Loucy (cell line): ENCODE data around the gene BMPR1B.

Source experiments
- H2AFZ ChIP-seq: fragments of 200-600 bp; sonication (generic); 2 replicates; pipeline ENCODE4 v1.6.0; 2016; ENCODE audit warnings: antibody characterized with exemption, mild to moderate bottlenecking, low read length, moderate library complexity
- H3F3A ChIP-seq: fragments of 200-600 bp; 2 replicates; pipeline ENCODE4 v1.6.0; 2016; ENCODE audit warnings: antibody characterized with exemption, low read depth, mild to moderate bottlenecking
- H3K27me3 ChIP-seq: fragments of 200-600 bp; sonication (generic); 2 replicates; pipeline ENCODE4 v1.6.1; 2014; ENCODE audit warnings: low read length, mild to moderate bottlenecking; ENCODE audit not compliant: insufficient read depth, poor library complexity, severe bottlenecking
- H3K36me3 ChIP-seq: fragments of 200-600 bp; sonication (generic); 2 replicates; pipeline ENCODE4 v1.6.1; 2016; ENCODE audit warnings: low read length; ENCODE audit not compliant: insufficient read depth
- H3K4me1 ChIP-seq: fragments of 200-600 bp; sonication (generic); 2 replicates; pipeline ENCODE4 v1.5.1; 2014; ENCODE audit warnings: low read length, mild to moderate bottlenecking; ENCODE audit not compliant: insufficient read depth, poor library complexity, severe bottlenecking
- H3K4me2 ChIP-seq: fragments of 200-600 bp; sonication (generic); 2 replicates; pipeline ENCODE4 v1.6.0; 2014; ENCODE audit warnings: antibody characterized with exemption, low read length, low read depth, mild to moderate bottlenecking; ENCODE audit not compliant: poor library complexity, severe bottlenecking
- H3K4me3 ChIP-seq: fragments of 200-600 bp; sonication (generic); 2 replicates; pipeline ENCODE4 v1.5.1; 2014; ENCODE audit warnings: low read length, mild to moderate bottlenecking, mixed read lengths; ENCODE audit not compliant: poor library complexity, severe bottlenecking
- H3K79me2 ChIP-seq: fragments of 200-600 bp; sonication (generic); 2 replicates; pipeline ENCODE4 v1.6.1; 2014; ENCODE audit warnings: low read length; ENCODE audit not compliant: insufficient read depth
- H3K9ac ChIP-seq: fragments of 200-600 bp; sonication (generic); 2 replicates; pipeline ENCODE4 v1.6.0; 2014; ENCODE audit warnings: mild to moderate bottlenecking, low read depth, low read length, moderate library complexity; ENCODE audit not compliant: poor library complexity, severe bottlenecking
- H3K9me2 ChIP-seq: fragments of 200-600 bp; sonication (generic); replicated peaks from 2 replicates; pipeline ENCODE4 v1.6.1; 2016; ENCODE audit warnings: low read depth, low read length, mixed read lengths
- H3K9me3 ChIP-seq: fragments of 200-600 bp; sonication (generic); 2 replicates; pipeline ENCODE4 v1.6.1; 2014; ENCODE audit warnings: mild to moderate bottlenecking, antibody characterized with exemption, low read length, low read depth; ENCODE audit not compliant: insufficient read depth
- H4K20me1 ChIP-seq: fragments of 200-600 bp; sonication (generic); 2 replicates; pipeline ENCODE4 v1.6.0; 2014; ENCODE audit warnings: antibody characterized with exemption, low read length, mild to moderate bottlenecking; ENCODE audit not compliant: insufficient read depth, poor library complexity, severe bottlenecking
- EZH2phosphoT487 ChIP-seq: fragments of 200-600 bp; IDR thresholded peaks from 2 replicates; pipeline ENCODE4 v1.6.1; 2018; ENCODE audit warnings: antibody characterized with exemption, mild to moderate bottlenecking, moderate library complexity, borderline replicate concordance
- TF ChIP-seq, protein P1 (sequence below): fragments of 200-600 bp; sonication (generic); conservative IDR thresholded peaks from 2 replicates; pipeline ENCODE4 v1.5.1; 2014; ENCODE audit warnings: mild to moderate bottlenecking, antibody characterized with exemption, low read length

Gene BMPR1B

DNA sequence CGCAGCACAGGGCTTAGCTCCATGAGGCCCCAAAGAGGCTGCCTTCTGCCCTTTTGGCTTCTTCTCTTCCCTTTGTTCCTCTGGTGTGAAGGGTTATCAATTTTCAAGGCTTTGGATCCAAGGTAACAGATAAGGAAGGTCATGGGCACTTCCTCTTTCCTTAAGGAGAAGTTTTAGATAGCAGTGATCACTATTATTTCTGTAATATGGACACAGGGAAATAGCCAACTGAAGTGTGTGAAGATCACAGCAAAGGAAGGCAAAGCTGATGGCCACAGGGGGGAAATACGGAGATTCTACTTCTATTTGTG, 424.2 kb downstream of the BMPR1B start:
- no peak overlapping the region for H3K9ac ChIP-seq
- H2AFZ ChIP-seq, result no peak overlapping the region
- no peaks in the 10 kb centered on the region for H3K36me3 ChIP-seq
- no peak overlapping the region for H3K4me3 ChIP-seq
- no peaks in the 10 kb centered on the region for H3F3A ChIP-seq
- H4K20me1 ChIP-seq, result no peaks in the 10 kb centered on the region
- no peaks in the 10 kb centered on the region for H3K27me3 ChIP-seq
- H3K4me1 ChIP-seq, result no peaks in the 10 kb centered on the region
- no peaks in the 10 kb centered on the region for H3K79me2 ChIP-seq
- no peak overlapping the region for H3K4me2 ChIP-seq
- no peak for TF ChIP-seq EZH2phosphoT487
- TF ChIP-seq, protein P1, sequence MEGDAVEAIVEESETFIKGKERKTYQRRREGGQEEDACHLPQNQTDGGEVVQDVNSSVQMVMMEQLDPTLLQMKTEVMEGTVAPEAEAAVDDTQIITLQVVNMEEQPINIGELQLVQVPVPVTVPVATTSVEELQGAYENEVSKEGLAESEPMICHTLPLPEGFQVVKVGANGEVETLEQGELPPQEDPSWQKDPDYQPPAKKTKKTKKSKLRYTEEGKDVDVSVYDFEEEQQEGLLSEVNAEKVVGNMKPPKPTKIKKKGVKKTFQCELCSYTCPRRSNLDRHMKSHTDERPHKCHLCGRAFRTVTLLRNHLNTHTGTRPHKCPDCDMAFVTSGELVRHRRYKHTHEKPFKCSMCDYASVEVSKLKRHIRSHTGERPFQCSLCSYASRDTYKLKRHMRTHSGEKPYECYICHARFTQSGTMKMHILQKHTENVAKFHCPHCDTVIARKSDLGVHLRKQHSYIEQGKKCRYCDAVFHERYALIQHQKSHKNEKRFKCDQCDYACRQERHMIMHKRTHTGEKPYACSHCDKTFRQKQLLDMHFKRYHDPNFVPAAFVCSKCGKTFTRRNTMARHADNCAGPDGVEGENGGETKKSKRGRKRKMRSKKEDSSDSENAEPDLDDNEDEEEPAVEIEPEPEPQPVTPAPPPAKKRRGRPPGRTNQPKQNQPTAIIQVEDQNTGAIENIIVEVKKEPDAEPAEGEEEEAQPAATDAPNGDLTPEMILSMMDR, result no peak
- no peaks in the 10 kb centered on the region for H3K9me3 ChIP-seq
- H3K9me2 ChIP-seq, result no peaks in the 10 kb centered on the region

DNA sequence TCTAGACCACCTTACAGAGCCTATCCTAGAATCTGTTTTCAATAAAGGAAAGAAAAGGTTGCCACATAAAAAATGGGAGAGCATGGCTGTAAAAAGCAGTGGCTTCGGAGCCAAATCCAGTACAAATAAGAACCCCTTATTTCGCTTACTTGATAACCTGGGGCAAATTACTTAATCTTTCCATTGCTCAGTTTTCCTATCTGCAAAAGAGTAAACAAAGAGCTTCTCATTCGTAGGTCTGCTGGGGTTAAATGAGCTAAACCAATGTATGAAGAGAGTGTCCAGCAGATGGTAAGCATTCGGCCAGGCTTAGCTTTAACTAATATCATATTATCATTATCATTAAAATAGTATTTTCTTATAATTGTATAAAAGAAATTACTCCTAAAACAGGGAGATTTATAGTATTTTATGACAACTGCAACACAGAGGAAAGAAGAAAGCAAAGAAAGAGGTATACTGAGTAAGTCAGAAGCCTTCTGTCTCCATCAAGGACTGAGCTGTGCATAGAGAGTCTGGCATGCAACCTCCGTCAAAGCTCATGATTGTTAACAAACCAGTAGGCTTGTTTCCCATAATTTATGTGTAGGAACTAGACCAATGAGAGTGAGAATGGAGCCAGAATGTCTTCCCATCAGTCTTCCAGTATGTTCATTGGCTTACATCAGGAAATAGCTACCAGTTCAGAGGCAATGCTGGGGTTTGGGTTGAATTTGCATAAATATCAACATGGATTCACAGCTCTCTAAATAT, 426.1 kb downstream of the BMPR1B start:
- TF ChIP-seq EZH2phosphoT487, result no peak
- TF ChIP-seq, protein P1, result no peak
- no peak overlapping the region for H3K4me2 ChIP-seq
- no peaks in the 10 kb centered on the region for H3K27me3 ChIP-seq
- no peaks in the 10 kb centered on the region for H3K9me2 ChIP-seq
- no peak overlapping the region for H2AFZ ChIP-seq
- no peaks in the 10 kb centered on the region for H3K79me2 ChIP-seq
- H3K9ac ChIP-seq, result no peak overlapping the region
- H3K4me3 ChIP-seq, result no peak overlapping the region
- no peaks in the 10 kb centered on the region for H3K36me3 ChIP-seq
- no peaks in the 10 kb centered on the region for H3F3A ChIP-seq
- H4K20me1 ChIP-seq, result no peaks in the 10 kb centered on the region
- H3K9me3 ChIP-seq, result no peaks in the 10 kb centered on the region
- peaks cover 2% of the 10 kb centered on the region for H3K4me1 ChIP-seq

DNA sequence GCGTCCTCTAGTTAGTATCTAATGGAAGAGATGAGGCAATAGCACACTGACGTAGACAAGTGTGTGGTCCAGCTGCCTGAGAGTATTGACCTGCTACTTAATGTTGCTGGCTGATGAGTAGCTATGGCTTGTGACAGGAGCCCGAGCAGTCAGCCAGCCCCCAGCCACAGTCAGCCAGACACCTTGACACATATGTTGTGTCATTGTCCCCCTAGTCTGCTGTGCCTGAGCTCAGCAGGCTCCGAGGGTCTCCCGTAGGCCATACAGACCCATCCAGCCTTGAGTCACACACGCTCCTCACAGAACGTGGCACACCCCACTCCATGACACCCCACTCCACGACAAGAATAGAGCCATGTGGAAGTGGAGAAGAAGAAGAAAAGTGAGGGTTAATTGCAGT, 428.9 kb downstream of the BMPR1B start:
- TF ChIP-seq EZH2phosphoT487, result no peak
- TF ChIP-seq, protein P1, result no peak
- Histone ChIP-seq H3K4me1 (peaks cover 3% of the 10 kb centered on the region), H3K4me3 (no peak overlapping the region), H3K4me2 (no peak overlapping the region), H3K9ac (no peak overlapping the region), H3K27me3 (no peaks in the 10 kb centered on the region), H2AFZ (no peak overlapping the region), H3F3A (no peaks in the 10 kb centered on the region), H3K9me2 (no peaks in the 10 kb centered on the region), H3K36me3 (no peaks in the 10 kb centered on the region), H3K79me2 (no peaks in the 10 kb centered on the region), H4K20me1 (no peaks in the 10 kb centered on the region), H3K9me3 (no peaks in the 10 kb centered on the region)
